H9 (cell line): ENCODE results near the gene CCDC60. TPM values are rescaled to one million over a fixed set of nuclear protein-coding genes. Genes with fewer than 3 reads are reported as not detected.

Source experiments
- DNase-seq: peaks from one replicate; pipeline ENCODE4 v3.0.0-alpha.2; 2017
- H2AFZ ChIP-seq: one replicate; pipeline ENCODE4 v1.6.1; 2013; ENCODE audit warnings: mild to moderate bottlenecking, low read length, control low read depth, moderate library complexity
- H2AK5ac ChIP-seq: 2 replicates; pipeline ENCODE4 v1.6.1; 2013; ENCODE audit warnings: low read length, control low read depth, mixed read lengths; ENCODE audit not compliant: insufficient read length
- H2BK120ac ChIP-seq: one replicate; pipeline ENCODE4 v1.6.1; 2013; ENCODE audit warnings: low read depth, mild to moderate bottlenecking, low read length, control low read depth, inconsistent platforms; ENCODE audit not compliant: poor library complexity, severe bottlenecking
- H2BK12ac ChIP-seq: 2 replicates; pipeline ENCODE4 v1.6.1; 2013; ENCODE audit warnings: low read length, control low read depth, mixed read lengths, low read depth; ENCODE audit not compliant: insufficient read length
- H2BK15ac ChIP-seq: 2 replicates; pipeline ENCODE4 v1.6.1; 2013; ENCODE audit warnings: low read depth, low read length, control low read depth
- H2BK20ac ChIP-seq: one replicate; pipeline ENCODE4 v1.6.1; 2013; ENCODE audit warnings: low read depth, mild to moderate bottlenecking, low read length, control low read depth, inconsistent platforms; ENCODE audit not compliant: poor library complexity, severe bottlenecking
- H2BK5ac ChIP-seq: 2 replicates; pipeline ENCODE4 v1.6.1; 2013; ENCODE audit warnings: low read length, control low read depth, mixed read lengths; ENCODE audit not compliant: insufficient read length
- H3K14ac ChIP-seq: 2 replicates; pipeline ENCODE4 v1.6.1; 2013; ENCODE audit warnings: low read length, control low read depth; ENCODE audit not compliant: insufficient read depth
- H3K18ac ChIP-seq: 2 replicates; pipeline ENCODE4 v1.6.1; 2013; ENCODE audit warnings: low read depth, mild to moderate bottlenecking, mixed read lengths, low read length, control low read depth; ENCODE audit not compliant: insufficient read length
- H3K23ac ChIP-seq: 2 replicates; pipeline ENCODE4 v1.6.1; 2013; ENCODE audit warnings: low read length, control low read depth, mixed read lengths, low read depth; ENCODE audit not compliant: insufficient read length
- H3K23me2 ChIP-seq: 2 replicates; pipeline ENCODE4 v1.6.1; 2013; ENCODE audit warnings: low read depth, mild to moderate bottlenecking, mixed read lengths, low read length, control low read depth; ENCODE audit not compliant: insufficient read length, poor library complexity, severe bottlenecking
- H3K27ac ChIP-seq: 2 replicates; pipeline ENCODE4 v1.5.1; 2013; ENCODE audit warnings: low read length, control low read depth, mixed read lengths, low read depth; ENCODE audit not compliant: insufficient read length
- H3K27me3 ChIP-seq: 2 replicates; pipeline ENCODE4 v1.6.1; 2013; ENCODE audit warnings: low read length, control low read depth, inconsistent platforms; ENCODE audit not compliant: insufficient read depth
- H3K4ac ChIP-seq: 2 replicates; pipeline ENCODE4 v1.6.1; 2013; ENCODE audit warnings: low read depth, mild to moderate bottlenecking, control low read depth, inconsistent platforms, low read length, moderate library complexity
- H3K4me1 ChIP-seq: 2 replicates; pipeline ENCODE4 v1.6.1; 2013; ENCODE audit warnings: low read length, control low read depth, inconsistent platforms; ENCODE audit not compliant: insufficient read depth
- H3K4me2 ChIP-seq: 2 replicates; pipeline ENCODE4 v1.6.1; 2013; ENCODE audit warnings: low read length, control low read depth, mixed read lengths; ENCODE audit not compliant: insufficient read length, insufficient read depth
- H3K56ac ChIP-seq: 2 replicates; pipeline ENCODE4 v1.6.1; 2013; ENCODE audit warnings: low read depth, mild to moderate bottlenecking, mixed read lengths, low read length, control low read depth; ENCODE audit not compliant: insufficient read length
- H3K79me1 ChIP-seq: 2 replicates; pipeline ENCODE4 v1.6.1; 2013; ENCODE audit warnings: low read depth, mild to moderate bottlenecking, moderate library complexity, low read length, control low read depth, inconsistent platforms; ENCODE audit not compliant: insufficient read depth, poor library complexity, severe bottlenecking
- H3K79me2 ChIP-seq: 2 replicates; pipeline ENCODE4 v1.6.1; 2013; ENCODE audit warnings: low read length, control low read depth, inconsistent platforms; ENCODE audit not compliant: insufficient read depth
- H3K9ac ChIP-seq: 2 replicates; pipeline ENCODE4 v1.6.1; 2013; ENCODE audit warnings: low read length, control low read depth, mixed read lengths; ENCODE audit not compliant: insufficient read length; ENCODE audit errors: extremely low read depth
- H3K9me3 ChIP-seq: one replicate; pipeline ENCODE4 v1.6.1; 2013; ENCODE audit warnings: low read depth, low read length, inconsistent platforms; ENCODE audit not compliant: control insufficient read depth
- H3T11ph ChIP-seq: one replicate; pipeline ENCODE4 v1.6.1; 2013; ENCODE audit warnings: mild to moderate bottlenecking, low read length, control low read depth, inconsistent platforms
- H4K20me1 ChIP-seq: one replicate; pipeline ENCODE4 v1.6.1; 2013; ENCODE audit not compliant: control insufficient read depth, insufficient read length, insufficient read depth
- H4K5ac ChIP-seq: 2 replicates; pipeline ENCODE4 v1.6.1; 2013; ENCODE audit warnings: low read depth, mild to moderate bottlenecking, mixed read lengths, low read length, control low read depth; ENCODE audit not compliant: insufficient read length
- H4K8ac ChIP-seq: replicated peaks from 2 replicates; pipeline ENCODE4 v1.6.1; 2013; ENCODE audit warnings: low read length, control low read depth, mixed read lengths, low read depth; ENCODE audit not compliant: insufficient read length
- H4K91ac ChIP-seq: 2 replicates; pipeline ENCODE4 v1.6.1; 2013; ENCODE audit warnings: low read depth, mild to moderate bottlenecking, moderate library complexity, mixed read lengths, low read length, control low read depth; ENCODE audit not compliant: insufficient read length
- H3K27ac Mint-ChIP-seq, 3 experiments: 2 replicates in 2 of 3; 3 replicates in 1 of 3; pipeline ENCODE4 v1.8.0; 2020 to 2021; ENCODE audit warnings: mixed read lengths in 3 of 3, mild to moderate bottlenecking in 1 of 3, moderate library complexity in 1 of 3
- H3K27me3 Mint-ChIP-seq: 2 replicates; pipeline ENCODE4 v1.8.0; 2021; ENCODE audit warnings: low read depth, mild to moderate bottlenecking, moderate library complexity, mixed read lengths
- H3K36me3 Mint-ChIP-seq, 3 experiments: 2 replicates in 2 of 3; 3 replicates in 1 of 3; pipeline ENCODE4 v1.8.0; 2020 to 2021; ENCODE audit warnings: low read depth in 3 of 3, mixed read lengths in 3 of 3; ENCODE audit not compliant: insufficient read depth in 1 of 3
- H3K4me1 Mint-ChIP-seq, 2 experiments: 2 replicates each; pipeline ENCODE4 v1.8.0; 2020; ENCODE audit warnings: mixed read lengths in 2 of 2
- H3K4me3 Mint-ChIP-seq, 2 experiments: 2 replicates in 1 of 2; 3 replicates in 1 of 2; pipeline ENCODE4 v1.8.0; 2020 to 2021; ENCODE audit warnings: mild to moderate bottlenecking in 2 of 2, mixed read lengths in 2 of 2, moderate library complexity in 1 of 2
- H3K9me3 Mint-ChIP-seq, 2 experiments: 2 replicates in 1 of 2; 3 replicates in 1 of 2; pipeline ENCODE4 v1.8.0; 2020; ENCODE audit warnings: mild to moderate bottlenecking in 2 of 2, mixed read lengths in 2 of 2, moderate library complexity in 1 of 2
- CTCF ChIP-seq: fragments of 200-600 bp; sonication (generic); conservative IDR thresholded peaks from 3 replicates; pipeline ENCODE4 v1.8.0; 2021; ENCODE audit warnings: antibody characterized with exemption, mild to moderate bottlenecking
- WGBS: extraction: QIAGEN DNeasy Blood & Tissue Kit; methylation state at CpG from one replicate; pipeline ENCODE4 v1.1.7; 2013; ENCODE audit warnings: missing lambda C conversion rate, low lambda C conversion rate, mixed read lengths; ENCODE audit not compliant: insufficient read length; ENCODE audit errors: extremely low coverage; 5-methylcytosine and 5-hydroxymethylcytosine counted together
- total RNA-seq: library from RNA; stranded (reverse); gene quantifications from 2 replicates; pipeline ENCODE4 v1.2.1, GENCODE V29; 2021

Gene CCDC60
- total RNA-seq, 1 experiment from 2014 or later = 0.44 TPM

DNA sequence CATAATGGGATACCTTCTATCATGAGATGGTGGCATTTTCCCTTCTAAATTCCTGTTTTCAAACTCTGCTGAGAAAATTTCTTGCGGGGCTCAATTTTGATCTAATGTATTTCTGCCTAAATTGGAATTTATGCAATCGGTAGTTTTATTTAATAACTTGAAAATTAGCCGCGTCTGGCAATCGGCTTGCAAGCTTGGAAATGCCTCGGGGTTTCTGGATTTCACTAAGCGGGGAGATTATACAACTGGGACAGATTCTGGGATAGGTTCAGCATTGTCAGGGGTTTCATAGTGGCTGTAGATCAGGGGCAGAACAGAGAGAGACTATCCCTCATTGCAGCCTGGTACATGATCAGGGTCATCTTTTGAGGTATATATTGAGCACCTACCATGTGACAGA lies 8.6 kb downstream of the CCDC60 start:
- no peaks in the 10 kb centered on the region for H3K79me1 ChIP-seq
- no peak overlapping the region for H3K23ac ChIP-seq
- no peaks in the 10 kb centered on the region for H3K9me3 ChIP-seq
- no peak overlapping the region for H2AFZ ChIP-seq
- no peak overlapping the region for H3K4me3 Mint-ChIP-seq
- H4K8ac ChIP-seq = no peak overlapping the region
- no peak overlapping the region for H3K4me2 ChIP-seq
- H2BK20ac ChIP-seq = no peak overlapping the region
- no peak overlapping the region for H2AK5ac ChIP-seq
- H3K23me2 ChIP-seq = no peaks in the 10 kb centered on the region
- H3K14ac ChIP-seq = no peak overlapping the region
- H3K18ac ChIP-seq = no peak overlapping the region
- H3K56ac ChIP-seq = no peak overlapping the region
- H3T11ph ChIP-seq = no peak overlapping the region
- H3K4me1 ChIP-seq = no peaks in the 10 kb centered on the region
- no peaks in the 10 kb centered on the region for H3K79me2 ChIP-seq
- DNase-seq = no peak
- TF ChIP-seq CTCF = no peak
- H4K5ac ChIP-seq = no peak overlapping the region
- no peak overlapping the region for H2BK5ac ChIP-seq
- H3K27me3 ChIP-seq = peaks cover 22% of the 10 kb centered on the region
- H3K27ac Mint-ChIP-seq = no peak overlapping the region
- H4K20me1 ChIP-seq = no peaks in the 10 kb centered on the region
- H3K9me3 Mint-ChIP-seq = peaks cover 0 to 6% of the 10 kb centered on the region in 2 experiments; a peak in 1 of 5 replicates
- no peak overlapping the region for H2BK15ac ChIP-seq
- H3K27ac ChIP-seq = no peak overlapping the region
- WGBS = no CpG with 5 or more reads among the region's 7 CpGs
- peaks cover 14 to 21% of the 10 kb centered on the region in 2 experiments for H3K4me1 Mint-ChIP-seq
- H2BK12ac ChIP-seq = no peak overlapping the region
- no peak overlapping the region for H3K9ac ChIP-seq
- no peaks in the 10 kb centered on the region for H3K36me3 Mint-ChIP-seq
- no peak overlapping the region for H2BK120ac ChIP-seq
- peaks cover 70% of the 10 kb centered on the region for H3K27me3 Mint-ChIP-seq
- no peak overlapping the region for H3K4ac ChIP-seq
- H4K91ac ChIP-seq = no peak overlapping the region
